NCI-H1694 treated with DMSO at 0.1 percent for 48 hours (cell line): ENCODE results near the gene KLK15.
A peak's percentile ranks its signal among the peaks of the same experiment; 100 is the strongest.
"Not testable (repeated sequence)": the region's sequence is repeated elsewhere in the genome, so short reads cannot be mapped to it uniquely, and the experiment has no call there.

Experiments
- DNase-seq: peaks from one replicate; lab custom pipeline; 2025; lab: John Stamatoyannopoulos, UW

KLK15 gene

GRCh38 chr19:50796634-50797428 lies 36.5 kb downstream of the KLK15 start:
- DNase-seq, result no peak

DNA sequence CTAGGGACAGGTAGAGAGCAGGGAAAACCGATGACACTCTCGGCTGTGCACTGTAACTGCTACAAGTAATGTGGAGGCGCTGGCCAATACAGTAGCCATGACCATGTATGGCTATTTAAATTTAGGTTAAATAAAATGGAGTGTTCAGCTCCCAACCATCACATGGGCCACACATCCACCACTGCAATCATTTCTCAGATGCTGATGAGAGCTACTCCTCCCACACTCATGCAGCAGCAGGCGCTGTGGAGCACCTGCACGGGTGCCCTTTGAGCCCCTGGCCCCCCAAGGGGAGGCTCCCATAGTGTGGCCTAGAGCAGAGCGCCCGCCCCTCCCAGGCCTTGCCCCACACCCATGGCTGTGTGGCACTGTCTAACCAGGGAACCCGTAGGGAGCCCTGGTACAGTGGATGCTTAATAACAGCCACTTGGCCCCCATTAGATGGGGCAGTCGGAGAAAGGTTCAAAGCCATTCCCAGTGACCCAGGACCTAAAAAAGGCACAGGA lies 37.2 kb downstream of the KLK15 start:
- no peak for DNase-seq

DNA sequence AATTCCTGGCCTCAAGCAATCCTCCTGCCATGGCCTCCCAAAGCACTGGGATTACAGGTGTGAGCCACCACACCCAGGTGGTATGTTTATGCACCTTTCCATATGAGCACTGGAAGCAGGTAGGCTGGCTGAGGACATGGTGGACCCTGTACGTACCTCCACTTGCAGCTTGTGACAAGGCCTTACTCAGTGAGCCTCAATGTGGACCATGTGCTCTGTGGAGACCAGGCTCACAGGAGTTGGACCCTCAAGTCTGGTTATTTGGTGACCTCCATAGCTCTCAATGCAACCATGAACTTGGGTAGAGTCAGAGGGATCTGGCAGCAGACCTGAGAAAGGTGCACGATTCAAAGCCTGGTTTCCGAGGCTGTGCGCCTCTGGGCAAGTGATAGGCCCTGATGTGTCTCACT lies 37.7 kb downstream of the KLK15 start:
- DNase-seq, result no peak

- DNase-seq, result no peak
These were observed 38.3 kb downstream of the KLK15 start for GRCh38 chr19:50794876-50795663.

DNA sequence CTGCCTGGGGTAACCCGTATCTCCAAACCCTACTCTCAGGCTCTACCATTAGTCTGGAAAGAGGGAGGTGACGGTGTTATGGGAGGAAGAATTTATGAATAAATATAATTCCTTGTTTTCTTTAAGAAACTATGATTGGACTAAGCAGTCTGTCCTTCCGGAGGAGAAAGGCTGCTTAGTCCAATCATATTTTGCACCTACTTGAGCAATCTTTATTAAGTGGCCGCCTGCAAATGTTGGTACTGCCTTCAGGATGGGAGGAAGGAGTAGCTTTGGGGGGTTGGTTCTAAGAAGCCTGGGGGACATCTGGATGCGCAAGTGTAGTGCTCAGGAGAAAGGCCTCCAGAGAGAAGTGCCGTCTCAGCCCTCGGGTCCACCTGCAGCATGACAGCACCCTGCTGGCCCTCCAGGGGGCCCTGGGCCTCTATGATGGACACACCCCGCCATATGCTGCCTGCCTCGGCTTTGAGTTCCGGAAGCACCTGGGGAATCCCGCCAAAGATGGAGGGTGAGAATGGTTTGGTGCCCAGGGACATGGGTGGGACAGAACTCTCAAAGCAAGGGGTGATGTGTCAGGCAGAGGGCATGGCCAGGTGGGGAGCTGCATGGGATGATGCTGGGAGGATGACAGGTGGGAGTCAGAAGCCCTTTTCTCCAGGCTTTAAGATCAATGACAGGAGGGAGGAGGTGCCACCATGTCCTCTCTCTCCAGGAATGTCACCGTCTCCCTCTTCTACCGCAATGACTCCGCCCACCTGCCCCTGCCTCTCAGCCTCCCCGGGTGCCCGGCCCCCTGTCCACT lies 39.1 kb downstream of the KLK15 start:
- DNase-seq, result peak; percentile 24

DNA sequence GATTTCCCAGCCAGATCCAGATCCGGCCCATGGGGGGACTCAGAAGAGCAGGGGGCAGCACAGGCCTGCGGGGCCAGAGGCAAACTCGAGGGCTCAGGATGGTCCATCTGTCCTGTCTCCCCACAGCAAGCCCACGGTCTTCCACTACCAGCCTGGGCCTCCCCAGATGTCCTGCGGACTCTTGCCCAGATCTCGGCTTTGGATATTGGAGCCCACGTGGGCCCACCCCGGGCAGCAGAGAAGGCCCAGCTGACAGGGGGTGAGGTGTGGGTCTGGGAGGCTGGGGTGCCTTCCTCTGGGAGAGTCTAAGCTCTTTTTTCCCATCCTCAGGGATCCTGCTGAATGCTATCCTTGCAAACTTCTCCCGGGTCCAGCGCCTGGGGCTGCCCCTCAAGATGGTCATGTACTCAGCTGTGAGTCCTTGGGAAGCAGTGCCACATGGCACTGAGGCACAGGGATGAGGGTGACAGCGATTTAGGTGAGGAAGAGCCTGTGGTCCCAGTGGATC lies 39.8 kb downstream of the KLK15 start:
- no peak for DNase-seq

- no peak for DNase-seq
These were observed 40.8 kb downstream of the KLK15 start for GRCh38 chr19:50792272-50793250.

- no peak for DNase-seq
These were observed 41.6 kb downstream of the KLK15 start for GRCh38 chr19:50791594-50792271.

DNA sequence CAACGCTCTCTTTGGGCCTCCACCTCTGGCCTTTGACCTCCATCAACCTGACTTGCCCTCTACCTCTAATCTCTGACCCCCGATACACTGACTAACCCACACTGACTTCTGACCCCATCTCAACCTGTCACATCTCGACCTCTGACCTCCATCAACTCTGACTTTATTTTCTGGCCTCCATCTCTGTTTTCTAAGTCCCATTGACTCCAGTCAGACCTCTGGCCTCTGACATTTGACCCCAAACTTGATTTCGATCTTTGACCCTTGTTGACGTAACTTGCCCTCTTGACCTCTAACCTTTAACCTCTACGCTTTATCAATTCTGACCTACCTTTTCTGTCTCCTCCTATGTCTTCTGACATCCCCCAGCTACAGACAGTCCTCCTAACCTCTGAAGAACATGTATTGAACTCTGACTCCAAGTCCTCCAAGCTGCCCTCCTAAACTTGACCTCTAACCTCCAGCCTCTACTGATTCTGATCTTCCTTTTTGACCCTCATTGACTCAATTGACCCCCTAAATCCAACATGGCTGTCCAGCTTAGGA lies 42.4 kb downstream of the KLK15 start:
- DNase-seq, result no peak

GRCh38 chr19:50790396-50790795 lies 43.0 kb downstream of the KLK15 start, which contains the start of gene ACP4:
Gene ACP4 (plus strand): TSS chr19:50790415. CDS start chr19:50790415, 0 bp downstream.
- DNase-seq, result no peak

DNA sequence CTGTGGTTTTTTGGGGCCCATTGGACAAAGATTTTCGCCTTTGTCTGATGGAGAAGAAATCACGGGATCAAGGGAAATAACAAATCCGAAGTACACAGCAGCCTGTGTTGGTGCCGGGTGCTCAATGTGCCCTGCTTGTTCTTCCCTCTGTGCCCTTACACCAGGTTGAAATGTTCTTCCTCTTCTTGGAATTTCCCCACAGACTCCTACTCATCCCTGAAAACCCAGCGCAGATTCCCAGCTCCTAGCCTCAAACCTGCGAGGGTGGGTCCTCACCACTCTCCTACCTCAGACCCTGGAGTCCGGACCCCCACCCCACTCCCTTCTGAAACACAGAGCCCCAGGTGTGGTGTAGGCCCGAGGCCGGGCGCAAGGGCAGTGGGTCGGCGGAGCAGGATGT lies 48.0 kb downstream of the KLK15 start:
- DNase-seq, result no peak

GRCh38 chr19:50784710-50785109 lies 48.7 kb downstream of the KLK15 start:
- no peak for DNase-seq

- not testable (repeated sequence) for DNase-seq
These were observed 49.6 kb downstream of the KLK15 start for GRCh38 chr19:50783848-50784152.

GRCh38 chr19:50780753-50781435 lies 52.5 kb downstream of the KLK15 start:
- DNase-seq, result no peak

GRCh38 chr19:50779504-50780457 lies 53.6 kb downstream of the KLK15 start:
- no peak for DNase-seq

- no peak for DNase-seq
These were observed 54.4 kb downstream of the KLK15 start for GRCh38 chr19:50778906-50779430.

- no peak for DNase-seq
These were observed 55.5 kb downstream of the KLK15 start for GRCh38 chr19:50777830-50778303.

DNA sequence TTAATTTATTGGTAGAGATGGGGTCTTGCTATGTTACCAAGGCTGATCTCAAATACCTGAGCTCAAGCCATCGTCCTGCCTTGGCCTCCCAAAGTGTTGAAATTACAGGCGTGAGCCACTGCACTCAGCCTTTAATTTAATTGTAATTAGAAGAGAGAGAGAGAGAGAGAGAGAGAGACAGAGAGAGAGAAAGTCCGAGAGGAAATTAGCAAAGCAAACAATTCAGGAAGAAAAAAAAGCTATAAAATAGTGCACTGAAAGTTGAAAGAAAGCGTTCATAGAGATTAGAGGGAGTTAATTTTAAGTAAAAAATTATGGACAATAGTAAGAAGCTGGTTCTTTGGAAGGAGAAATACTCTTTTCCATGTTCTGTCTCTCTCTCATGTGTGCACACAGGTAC lies 56.1 kb downstream of the KLK15 start:
- DNase-seq, result no peak
